ENCODE measurements around the gene CREB3L1. TPM values are rescaled to one million over a fixed set of nuclear protein-coding genes. Genes with fewer than 3 reads are reported as not detected.

Gene CREB3L1
- total and polyA plus RNA-seq, 2 of the 13 experiments (the other 11 are each of a cell fraction or from before 2014, with no cell fraction given) = not detected

DNA sequence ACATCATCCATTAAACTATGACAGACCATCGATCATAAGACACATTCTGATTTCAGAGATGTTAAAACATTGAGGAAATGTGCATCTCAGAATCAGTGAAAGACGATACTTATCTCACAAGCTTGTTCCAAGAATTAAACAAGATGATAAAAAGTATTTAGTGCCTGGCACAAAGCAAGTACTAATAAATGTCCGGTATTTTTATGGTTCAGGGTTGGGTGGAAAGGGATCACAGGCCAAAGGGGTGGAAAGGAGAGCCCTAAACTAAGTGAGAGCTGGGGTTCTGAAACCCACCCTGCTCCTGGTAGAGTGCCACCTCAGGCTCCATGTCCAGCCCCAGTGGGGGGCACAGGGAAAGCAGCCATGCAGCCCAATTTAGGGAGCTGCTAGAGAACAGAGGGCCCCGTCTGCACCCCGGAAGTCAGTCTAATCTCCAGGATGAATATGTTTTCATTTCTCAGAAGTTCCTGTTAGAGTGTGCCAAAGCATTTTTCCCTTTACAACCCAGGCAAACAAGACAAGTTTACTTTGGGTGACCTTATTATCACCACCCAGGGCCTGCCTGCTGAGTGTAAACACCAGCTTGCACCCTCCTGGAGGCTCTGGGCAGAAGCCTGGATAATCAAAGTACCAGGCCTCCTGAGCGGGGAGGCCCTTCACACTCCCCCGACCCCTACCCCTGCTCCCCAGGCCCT lies 3.8 kb upstream of the CREB3L1 start (continued):
- TF ChIP-seq, protein P1, sequence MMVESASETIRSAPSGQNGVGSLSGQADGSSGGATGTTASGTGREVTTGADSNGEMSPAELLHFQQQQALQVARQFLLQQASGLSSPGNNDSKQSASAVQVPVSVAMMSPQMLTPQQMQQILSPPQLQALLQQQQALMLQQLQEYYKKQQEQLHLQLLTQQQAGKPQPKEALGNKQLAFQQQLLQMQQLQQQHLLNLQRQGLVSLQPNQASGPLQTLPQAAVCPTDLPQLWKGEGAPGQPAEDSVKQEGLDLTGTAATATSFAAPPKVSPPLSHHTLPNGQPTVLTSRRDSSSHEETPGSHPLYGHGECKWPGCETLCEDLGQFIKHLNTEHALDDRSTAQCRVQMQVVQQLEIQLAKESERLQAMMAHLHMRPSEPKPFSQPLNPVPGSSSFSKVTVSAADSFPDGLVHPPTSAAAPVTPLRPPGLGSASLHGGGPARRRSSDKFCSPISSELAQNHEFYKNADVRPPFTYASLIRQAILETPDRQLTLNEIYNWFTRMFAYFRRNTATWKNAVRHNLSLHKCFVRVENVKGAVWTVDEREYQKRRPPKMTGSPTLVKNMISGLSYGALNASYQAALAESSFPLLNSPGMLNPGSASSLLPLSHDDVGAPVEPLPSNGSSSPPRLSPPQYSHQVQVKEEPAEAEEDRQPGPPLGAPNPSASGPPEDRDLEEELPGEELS (CRISPR knock-in tag; IDR thresholded peaks at IDR 0.05) = peak; percentile 93
- TF ChIP-seq, protein P2, sequence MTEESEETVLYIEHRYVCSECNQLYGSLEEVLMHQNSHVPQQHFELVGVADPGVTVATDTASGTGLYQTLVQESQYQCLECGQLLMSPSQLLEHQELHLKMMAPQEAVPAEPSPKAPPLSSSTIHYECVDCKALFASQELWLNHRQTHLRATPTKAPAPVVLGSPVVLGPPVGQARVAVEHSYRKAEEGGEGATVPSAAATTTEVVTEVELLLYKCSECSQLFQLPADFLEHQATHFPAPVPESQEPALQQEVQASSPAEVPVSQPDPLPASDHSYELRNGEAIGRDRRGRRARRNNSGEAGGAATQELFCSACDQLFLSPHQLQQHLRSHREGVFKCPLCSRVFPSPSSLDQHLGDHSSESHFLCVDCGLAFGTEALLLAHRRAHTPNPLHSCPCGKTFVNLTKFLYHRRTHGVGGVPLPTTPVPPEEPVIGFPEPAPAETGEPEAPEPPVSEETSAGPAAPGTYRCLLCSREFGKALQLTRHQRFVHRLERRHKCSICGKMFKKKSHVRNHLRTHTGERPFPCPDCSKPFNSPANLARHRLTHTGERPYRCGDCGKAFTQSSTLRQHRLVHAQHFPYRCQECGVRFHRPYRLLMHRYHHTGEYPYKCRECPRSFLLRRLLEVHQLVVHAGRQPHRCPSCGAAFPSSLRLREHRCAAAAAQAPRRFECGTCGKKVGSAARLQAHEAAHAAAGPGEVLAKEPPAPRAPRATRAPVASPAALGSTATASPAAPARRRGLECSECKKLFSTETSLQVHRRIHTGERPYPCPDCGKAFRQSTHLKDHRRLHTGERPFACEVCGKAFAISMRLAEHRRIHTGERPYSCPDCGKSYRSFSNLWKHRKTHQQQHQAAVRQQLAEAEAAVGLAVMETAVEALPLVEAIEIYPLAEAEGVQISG (CRISPR knock-in tag; IDR thresholded peaks at IDR 0.05) = 0 out of 2 replicates have a peak, but pooled peaks have one; percentile 31
- TF ChIP-seq ZSCAN22 (CRISPR knock-in tag; IDR thresholded peaks at IDR 0.05) (no peak), HNF4G (IDR thresholded peaks at IDR 0.05; ENCODE audit: borderline replicate concordance, low read depth, low read length) (no peak), HNF4G (CRISPR knock-in tag; IDR thresholded peaks at IDR 0.05; ENCODE audit: borderline replicate concordance, low read depth) (no peak), SALL2 (CRISPR knock-in tag; IDR thresholded peaks at IDR 0.05) (no peak), ZNF619 (CRISPR knock-in tag; IDR thresholded peaks at IDR 0.05) (no peak), HMG20A (CRISPR knock-in tag; IDR thresholded peaks at IDR 0.05; ENCODE audit: borderline replicate concordance) (peak; percentile 97), ZNF253 (CRISPR knock-in tag; IDR thresholded peaks at IDR 0.05; ENCODE audit: borderline replicate concordance) (no peak), ZFAT (CRISPR knock-in tag; conservative IDR thresholded peaks at IDR 0.05) (no peak), PTBP1 (IDR thresholded peaks at IDR 0.05; ENCODE audit: low read depth, low read length, poor library complexity, severe bottlenecking) (no peak), XRCC5 (optimal IDR thresholded peaks at IDR 0.05; ENCODE audit: low read length) (no peak), ZNF547 (CRISPR knock-in tag; IDR thresholded peaks at IDR 0.05) (peak; percentile 59; the same call in 1 of the 2 replicates), ZNF205 (CRISPR knock-in tag; IDR thresholded peaks at IDR 0.05) (no peak), MAFF (IDR thresholded peaks at IDR 0.05; ENCODE audit: low read depth, low read length) (no peak), HNF4A (CRISPR knock-in tag; IDR thresholded peaks at IDR 0.05) (peak; percentile 39; the same call in 1 of the 2 replicates)
- TF ChIP-seq, protein P3, sequence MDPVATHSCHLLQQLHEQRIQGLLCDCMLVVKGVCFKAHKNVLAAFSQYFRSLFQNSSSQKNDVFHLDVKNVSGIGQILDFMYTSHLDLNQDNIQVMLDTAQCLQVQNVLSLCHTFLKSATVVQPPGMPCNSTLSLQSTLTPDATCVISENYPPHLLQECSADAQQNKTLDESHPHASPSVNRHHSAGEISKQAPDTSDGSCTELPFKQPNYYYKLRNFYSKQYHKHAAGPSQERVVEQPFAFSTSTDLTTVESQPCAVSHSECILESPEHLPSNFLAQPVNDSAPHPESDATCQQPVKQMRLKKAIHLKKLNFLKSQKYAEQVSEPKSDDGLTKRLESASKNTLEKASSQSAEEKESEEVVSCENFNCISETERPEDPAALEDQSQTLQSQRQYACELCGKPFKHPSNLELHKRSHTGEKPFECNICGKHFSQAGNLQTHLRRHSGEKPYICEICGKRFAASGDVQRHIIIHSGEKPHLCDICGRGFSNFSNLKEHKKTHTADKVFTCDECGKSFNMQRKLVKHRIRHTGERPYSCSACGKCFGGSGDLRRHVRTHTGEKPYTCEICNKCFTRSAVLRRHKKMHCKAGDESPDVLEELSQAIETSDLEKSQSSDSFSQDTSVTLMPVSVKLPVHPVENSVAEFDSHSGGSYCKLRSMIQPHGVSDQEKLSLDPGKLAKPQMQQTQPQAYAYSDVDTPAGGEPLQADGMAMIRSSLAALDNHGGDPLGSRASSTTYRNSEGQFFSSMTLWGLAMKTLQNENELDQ (CRISPR knock-in tag; IDR thresholded peaks at IDR 0.05; ENCODE audit: borderline replicate concordance) = no peak
- TF ChIP-seq, protein P4, sequence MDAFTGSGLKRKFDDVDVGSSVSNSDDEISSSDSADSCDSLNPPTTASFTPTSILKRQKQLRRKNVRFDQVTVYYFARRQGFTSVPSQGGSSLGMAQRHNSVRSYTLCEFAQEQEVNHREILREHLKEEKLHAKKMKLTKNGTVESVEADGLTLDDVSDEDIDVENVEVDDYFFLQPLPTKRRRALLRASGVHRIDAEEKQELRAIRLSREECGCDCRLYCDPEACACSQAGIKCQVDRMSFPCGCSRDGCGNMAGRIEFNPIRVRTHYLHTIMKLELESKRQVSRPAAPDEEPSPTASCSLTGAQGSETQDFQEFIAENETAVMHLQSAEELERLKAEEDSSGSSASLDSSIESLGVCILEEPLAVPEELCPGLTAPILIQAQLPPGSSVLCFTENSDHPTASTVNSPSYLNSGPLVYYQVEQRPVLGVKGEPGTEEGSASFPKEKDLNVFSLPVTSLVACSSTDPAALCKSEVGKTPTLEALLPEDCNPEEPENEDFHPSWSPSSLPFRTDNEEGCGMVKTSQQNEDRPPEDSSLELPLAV (CRISPR knock-in tag; conservative IDR thresholded peaks at IDR 0.05; ENCODE audit: low read depth) = no peak
- TF ChIP-seq, protein P5, sequence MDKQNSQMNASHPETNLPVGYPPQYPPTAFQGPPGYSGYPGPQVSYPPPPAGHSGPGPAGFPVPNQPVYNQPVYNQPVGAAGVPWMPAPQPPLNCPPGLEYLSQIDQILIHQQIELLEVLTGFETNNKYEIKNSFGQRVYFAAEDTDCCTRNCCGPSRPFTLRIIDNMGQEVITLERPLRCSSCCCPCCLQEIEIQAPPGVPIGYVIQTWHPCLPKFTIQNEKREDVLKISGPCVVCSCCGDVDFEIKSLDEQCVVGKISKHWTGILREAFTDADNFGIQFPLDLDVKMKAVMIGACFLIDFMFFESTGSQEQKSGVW (CRISPR knock-in tag; IDR thresholded peaks at IDR 0.05; ENCODE audit: borderline replicate concordance) = no peak
